ENCODE results near the gene FYN.

FYN gene

DNA sequence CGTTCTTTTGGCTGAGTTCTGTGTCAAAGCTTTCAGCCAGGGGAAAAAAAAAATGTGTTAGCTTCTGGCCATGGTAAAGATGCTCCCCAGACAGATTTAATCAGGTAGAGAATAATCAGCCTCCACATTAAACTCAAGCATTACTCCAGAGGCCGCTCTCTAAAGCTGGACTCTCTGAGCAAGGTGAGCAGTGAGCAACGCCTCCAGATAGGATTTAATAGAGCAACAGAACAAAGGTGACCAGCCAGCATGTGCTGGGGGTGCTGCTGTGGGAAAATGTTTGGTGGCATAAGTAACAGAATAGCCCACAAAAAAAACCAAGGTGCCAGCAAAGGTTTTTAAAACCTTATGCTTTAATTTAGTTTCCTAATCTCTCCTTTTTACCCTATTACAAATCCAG is 164.1 kb downstream of the FYN start:
- in situ Hi-C loops (cut with MboI; ENCODE audit: low pct_unique_long_range_greater_than_20kb, low sequenced_read_pairs), result loop anchor here (10.0 kb wide), 1 partner anchor 326 kb away; no protein-coding TSS in a partner anchor
- no peak for DNase-seq

DNA sequence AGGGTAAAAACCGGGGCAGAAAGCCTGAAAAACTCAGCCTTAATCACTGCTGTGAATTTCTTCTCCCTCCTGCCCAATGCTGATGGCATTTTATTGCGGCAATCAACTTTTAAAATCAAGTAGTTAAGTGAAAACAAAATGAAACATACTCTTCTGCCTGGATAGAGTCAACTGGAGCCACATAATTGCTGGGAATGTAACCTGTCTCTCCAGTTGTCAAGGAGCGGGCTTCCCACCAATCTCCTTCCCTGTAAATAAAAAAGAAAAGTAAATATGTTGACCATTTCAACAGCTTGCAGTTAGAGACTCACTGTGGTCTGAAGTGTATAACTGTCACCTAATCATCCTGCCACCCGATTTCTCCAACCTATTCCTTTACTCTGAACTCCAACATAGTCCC is 165.5 kb downstream of the FYN start:
- no peak for DNase-seq

DNA sequence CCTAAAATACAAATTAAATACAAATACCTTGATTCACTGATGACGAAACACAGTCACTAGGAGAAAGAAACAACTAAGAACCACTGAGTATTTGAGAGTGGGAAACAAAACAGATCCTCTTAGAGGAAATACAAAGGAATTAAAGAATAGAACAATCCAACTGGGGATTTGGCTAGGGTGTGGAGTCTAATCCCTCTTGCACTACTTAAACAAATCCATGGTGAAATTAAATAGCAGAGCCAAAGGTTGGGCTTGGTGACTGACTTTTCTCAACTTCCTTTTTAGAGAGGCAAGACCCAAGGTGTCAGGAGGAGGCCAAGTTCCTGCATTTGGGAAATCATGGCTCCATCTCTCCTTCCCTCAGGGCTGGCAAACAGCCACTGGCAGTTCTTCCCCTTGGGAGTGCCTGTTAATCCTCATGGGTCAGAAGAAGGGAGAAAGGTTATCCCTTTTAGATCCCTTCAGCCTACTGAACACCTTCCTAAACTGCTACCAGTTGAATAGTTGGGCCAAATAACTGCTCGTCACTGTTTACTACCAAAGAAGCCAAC is 166.3 kb downstream of the FYN start:
- peak; percentile 15 for DNase-seq
- in situ Hi-C loops (cut with MboI; ENCODE audit: low pct_unique_long_range_greater_than_20kb, low sequenced_read_pairs), result loop anchor here (10.0 kb wide), 1 partner anchor 328 kb away; no protein-coding TSS in a partner anchor

More for the DNA sequence above, 165.5 kb downstream of the FYN start:
- in situ Hi-C loops (cut with MboI; ENCODE audit: low pct_unique_long_range_greater_than_20kb, low sequenced_read_pairs), result loop anchor here (10.0 kb wide), 1 partner anchor 327 kb away; no protein-coding TSS in a partner anchor

DNA sequence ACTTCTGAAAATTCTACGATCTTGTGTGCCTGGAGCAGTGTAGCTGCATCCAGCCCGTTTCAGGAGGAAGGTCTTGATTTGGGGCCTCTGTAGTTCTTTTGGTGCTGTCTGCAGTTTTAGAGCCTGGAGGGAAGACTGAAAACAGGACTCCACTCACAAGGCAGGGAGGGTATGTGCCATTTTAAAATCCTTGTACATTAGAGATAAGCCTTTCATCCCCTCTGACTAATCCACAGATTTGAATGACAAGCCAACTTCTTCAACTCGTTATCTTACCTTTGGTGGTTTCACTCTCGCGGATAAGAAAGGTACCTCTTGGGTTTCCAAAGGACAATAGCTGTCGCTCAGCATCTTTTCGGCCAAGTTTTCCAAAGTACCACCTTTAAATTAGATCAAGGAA is 169.5 kb downstream of the FYN start:
- DNase-seq, result no peak
- in situ Hi-C loops (cut with MboI; ENCODE audit: low pct_unique_long_range_greater_than_20kb, low sequenced_read_pairs), result loop anchor here (10.0 kb wide), 1 partner anchor 331 kb away; no protein-coding TSS in a partner anchor

DNA sequence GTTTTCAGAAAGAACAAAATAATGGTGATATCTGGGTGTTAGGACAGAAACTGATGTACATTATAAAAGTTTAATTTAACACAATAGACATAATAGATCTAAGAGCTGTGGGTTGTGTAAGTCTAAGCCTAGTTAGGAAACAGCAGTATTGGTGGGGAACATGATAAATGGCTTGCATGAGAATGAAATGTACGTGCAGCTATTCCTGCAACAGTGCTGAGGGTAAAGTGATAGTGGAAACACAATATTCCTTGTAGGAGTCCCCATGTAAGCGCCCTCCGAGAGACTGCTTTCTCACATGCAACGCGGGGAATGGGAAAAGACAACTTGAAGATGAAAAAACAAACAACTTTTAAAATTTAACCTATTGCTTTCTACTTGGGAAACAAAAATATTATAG is 171.0 kb downstream of the FYN start:
- no peak for DNase-seq
- in situ Hi-C loops (cut with MboI; ENCODE audit: low pct_unique_long_range_greater_than_20kb, low sequenced_read_pairs), result loop anchor here (10.0 kb wide), 1 partner anchor 333 kb away; no protein-coding TSS in a partner anchor

DNA sequence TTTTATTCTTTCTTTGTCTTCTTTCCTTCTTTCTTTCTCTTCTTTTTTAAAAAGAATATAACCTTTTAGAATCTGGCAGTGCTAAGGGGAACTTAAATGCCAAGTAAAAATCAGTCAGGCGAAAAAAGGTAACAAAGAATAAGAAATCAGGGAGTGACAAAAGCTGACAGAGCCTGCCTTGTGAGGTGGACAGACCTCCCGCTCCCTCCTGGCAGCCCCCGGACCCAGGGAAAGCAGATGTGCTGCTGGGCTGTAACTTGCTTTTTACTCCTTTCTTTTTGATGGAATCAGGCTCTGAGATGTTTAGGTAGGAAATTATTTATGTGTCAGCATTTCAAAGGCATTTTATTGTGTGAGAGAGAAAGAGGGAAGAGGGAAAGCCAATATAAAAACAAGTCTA is 172.1 kb downstream of the FYN start:
- in situ Hi-C loops (cut with MboI; ENCODE audit: low pct_unique_long_range_greater_than_20kb, low sequenced_read_pairs), result loop anchor here (10.0 kb wide), 1 partner anchor 334 kb away; no protein-coding TSS in a partner anchor
- DNase-seq, result no peak

DNA sequence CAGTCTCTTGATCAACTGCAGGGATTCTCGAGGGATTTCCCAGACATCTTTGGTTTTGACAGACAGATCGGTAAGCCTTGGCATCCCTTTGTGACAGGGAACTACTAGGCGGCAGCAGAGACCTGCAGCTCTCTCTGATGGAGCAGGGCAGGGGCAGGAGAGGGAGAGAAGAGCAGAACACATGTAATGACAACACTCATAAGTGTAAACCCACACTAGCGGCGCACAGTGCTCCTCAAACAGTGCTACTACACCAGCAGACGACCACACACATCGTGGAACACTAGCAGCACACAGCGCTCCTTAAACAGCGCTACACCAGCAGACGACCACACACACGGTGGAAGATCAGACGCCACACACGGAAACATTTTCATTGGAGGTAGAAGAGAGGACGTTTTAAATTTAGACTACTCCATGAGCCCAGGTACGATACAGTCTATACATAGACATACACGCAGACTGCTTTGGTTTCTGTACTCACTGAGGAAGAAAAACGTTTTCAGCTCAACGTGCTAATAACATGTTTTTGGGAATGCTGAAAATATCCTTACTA is 173.0 kb downstream of the FYN start:
- in situ Hi-C loops (cut with MboI; ENCODE audit: low pct_unique_long_range_greater_than_20kb, low sequenced_read_pairs), result loop anchor here (10.0 kb wide), 1 partner anchor 335 kb away; no protein-coding TSS in a partner anchor
- DNase-seq, result no peak

DNA sequence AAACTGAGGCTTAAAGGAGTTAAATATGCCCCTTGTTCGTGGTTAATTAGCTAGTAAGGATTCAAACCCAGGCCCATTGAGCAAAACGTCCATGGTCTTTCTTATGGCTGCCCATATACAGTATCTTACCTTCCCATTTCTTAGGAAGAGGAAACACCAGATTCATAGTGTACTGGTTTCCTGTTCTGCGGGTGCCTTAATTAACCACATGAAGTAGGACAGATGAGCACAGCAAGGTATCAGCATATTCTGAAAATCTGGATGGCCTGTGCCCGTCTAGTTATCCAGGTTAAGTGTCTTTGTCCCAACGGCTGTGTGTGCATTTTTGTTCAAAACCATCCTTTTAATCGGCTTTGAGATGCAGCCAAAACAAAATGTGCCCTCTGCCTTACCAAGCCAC is 174.1 kb downstream of the FYN start:
- peak; percentile 25 for DNase-seq
- in situ Hi-C loops (cut with MboI; ENCODE audit: low pct_unique_long_range_greater_than_20kb, low sequenced_read_pairs), result no loop called here

DNA sequence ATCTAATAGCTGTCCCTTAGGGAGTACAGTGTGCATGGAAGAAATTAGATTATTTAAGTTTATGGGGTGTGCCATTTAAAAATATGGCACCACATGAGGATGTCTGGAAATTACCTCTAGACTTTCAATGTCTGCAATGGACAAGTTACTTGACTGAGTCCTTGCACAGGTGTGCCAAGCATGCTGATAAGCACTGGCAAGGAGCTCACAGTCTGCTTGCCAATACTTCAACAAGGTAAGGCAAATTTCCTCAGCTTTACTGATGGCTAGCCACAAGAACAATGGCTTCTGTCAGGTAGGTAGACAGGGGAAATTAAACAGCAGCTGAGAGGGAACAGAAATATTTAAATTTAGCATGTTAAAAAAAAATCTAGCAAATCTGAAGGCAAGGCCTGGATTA is 176.4 kb downstream of the FYN start:
- in situ Hi-C loops (cut with MboI; ENCODE audit: low pct_unique_long_range_greater_than_20kb, low sequenced_read_pairs), result no loop called here
- DNase-seq, result no peak

DNA sequence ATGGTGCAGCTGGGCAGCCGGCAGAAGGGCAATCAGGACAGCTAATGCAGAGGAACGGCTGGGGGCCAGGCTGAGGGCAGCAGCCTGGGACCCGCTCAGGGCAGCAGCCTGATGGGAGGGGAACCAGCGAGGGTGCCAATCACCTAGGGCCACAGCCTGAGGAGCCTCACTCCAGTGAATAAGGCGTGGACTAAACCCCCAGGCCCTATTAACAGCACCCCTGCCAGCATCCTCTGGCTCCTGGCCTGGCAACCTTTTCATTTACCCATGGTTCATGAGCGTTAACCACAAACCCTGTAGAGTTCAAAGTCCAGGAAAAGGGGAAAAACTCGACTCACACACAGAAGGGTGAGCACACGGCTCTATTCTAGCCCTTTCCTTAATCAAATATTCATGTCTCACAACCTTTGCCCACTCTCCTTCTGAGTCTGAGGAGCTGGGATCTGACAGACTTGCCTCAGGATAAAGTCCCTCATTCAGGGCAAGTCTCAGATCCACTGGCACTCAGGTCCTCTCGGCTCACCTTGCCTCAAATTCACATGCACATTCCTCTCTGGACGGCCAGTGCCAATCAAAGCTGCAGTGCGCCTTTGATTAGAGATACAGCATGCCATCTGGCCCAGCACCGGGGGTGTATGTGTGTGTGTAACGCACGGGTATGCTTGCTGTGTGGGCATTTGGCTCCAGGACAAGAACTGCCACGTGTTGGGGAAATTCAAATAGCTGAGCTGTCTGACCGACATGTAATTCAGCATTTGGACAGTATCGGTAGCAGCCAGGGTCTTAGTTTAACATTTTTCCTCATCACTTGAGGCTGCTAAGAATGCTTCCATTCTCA is 180.7 kb downstream of the FYN start:
- no peak for DNase-seq
- in situ Hi-C loops (cut with MboI; ENCODE audit: low pct_unique_long_range_greater_than_20kb, low sequenced_read_pairs), result no loop called here

DNA sequence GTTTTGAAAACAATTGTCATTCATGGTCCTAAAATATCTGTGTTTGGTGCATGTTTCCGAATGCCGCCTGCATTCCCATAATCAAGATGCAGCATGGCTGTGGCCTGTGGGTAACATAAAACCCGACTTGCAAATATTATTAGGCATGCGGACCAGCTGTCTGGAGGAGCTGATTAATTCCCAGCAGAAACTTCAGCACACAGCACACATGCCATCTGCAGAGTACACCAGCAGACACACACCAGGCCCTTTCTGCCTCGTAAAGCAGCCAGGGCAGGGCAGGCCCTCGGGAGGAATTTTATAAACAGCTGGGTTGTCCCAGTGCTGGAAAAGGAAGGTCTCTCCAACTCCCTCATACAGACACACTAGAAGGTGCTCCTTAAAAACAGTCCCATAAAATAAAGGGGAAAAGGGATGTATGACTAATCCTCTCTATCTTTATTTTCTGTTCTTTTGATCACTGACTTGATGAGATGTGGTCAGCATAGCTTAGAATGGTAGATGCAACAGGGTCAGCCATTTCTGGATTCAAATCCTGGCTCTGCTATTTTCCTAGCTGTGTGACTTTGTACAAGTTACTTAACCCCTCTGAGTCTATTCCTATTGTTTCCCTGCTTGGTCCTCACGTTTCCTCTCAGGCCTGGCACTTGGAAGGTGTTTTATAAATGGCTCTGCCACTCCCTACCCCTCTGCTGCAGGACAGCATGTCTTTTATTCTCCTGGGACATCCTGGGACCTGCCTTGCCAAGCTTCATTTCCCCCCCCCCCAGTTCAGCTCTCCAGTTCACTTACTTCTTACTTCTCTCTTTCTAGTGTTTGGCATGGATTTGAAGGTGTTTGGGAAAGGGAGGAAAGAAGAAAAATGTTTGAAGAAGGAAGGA is 181.7 kb downstream of the FYN start:
- in situ Hi-C loops (cut with MboI; ENCODE audit: low pct_unique_long_range_greater_than_20kb, low sequenced_read_pairs), result no loop called here
- no peak for DNase-seq

DNA sequence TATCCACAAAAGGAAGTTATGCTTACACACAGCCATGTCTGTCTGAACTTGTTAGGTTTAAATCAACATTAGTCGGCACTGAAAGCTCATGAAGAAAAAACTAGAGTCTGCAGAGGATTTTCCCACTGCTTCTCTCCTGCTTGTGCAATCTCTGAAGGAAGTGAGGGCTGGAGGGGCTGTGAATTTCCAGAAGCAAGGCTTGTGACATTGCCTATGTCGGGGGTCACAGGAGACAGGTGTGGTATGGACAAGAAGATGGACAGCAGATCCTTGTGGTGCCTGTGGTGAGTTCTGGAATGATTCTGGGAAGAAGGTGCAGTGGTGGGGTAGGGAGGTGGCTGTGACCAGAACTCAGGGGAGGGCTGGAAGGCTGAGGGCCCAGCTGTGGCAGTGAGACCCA is 183.3 kb downstream of the FYN start:
- in situ Hi-C loops (cut with MboI; ENCODE audit: low pct_unique_long_range_greater_than_20kb, low sequenced_read_pairs), result no loop called here
- DNase-seq, result no peak

DNA sequence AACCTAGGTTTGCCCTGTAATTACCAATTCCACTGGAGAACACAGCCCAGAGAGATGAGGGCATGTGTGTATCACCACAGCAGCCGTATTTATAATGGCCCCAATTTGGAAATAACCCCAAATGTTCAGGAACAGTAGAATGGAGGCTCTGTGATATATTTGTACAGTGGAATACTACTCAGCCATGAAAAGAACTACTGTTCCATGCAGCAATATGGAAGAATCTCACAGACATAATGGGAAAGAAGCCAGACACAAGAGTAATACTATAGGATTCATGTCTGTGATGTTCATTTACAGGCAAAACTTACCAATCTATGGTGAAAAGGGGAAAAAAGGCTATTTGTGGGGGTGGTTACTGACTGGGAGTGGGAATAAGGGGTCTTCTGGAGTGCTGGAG is 183.8 kb downstream of the FYN start:
- in situ Hi-C loops (cut with MboI; ENCODE audit: low pct_unique_long_range_greater_than_20kb, low sequenced_read_pairs), result no loop called here
- DNase-seq, result no peak

DNA sequence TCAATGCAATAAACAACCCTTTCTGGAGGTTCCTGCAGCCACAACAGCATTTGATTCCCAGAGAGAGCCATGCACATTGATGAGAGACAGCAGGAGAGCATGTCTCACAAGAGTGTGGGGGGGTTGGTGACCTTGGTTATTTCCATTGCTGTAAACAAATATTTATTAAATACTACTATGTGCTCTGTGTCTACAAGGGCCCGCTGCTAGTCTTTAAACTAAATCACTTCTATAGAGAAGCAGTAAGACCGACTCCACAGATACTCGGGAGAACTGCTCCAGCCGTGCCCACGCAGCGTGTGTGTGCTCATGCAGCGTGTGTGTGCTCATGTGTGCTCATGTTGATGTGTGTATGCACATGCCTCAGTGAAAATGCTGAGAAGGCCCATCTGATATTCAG is 184.9 kb downstream of the FYN start:
- in situ Hi-C loops (cut with MboI; ENCODE audit: low pct_unique_long_range_greater_than_20kb, low sequenced_read_pairs), result no loop called here
- no peak for DNase-seq

DNA sequence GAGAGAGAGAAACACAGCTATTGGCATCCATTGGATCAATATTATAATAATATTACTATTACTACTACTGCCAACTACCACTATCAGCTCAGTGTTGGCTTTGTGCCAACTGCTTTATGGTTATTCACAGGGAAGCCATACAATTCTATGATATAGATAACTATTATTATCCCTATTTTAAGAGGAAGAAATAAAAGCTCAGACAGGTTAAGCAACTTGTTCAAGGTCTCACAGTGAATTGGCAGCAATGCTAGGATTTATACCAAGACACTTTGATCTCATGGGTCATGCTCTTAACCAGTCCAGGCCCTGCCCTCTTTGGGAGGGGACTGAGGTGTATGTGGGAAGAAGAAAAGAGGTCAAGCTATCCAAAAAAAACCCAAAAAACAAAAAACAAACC is 185.6 kb downstream of the FYN start:
- no peak for DNase-seq
- in situ Hi-C loops (cut with MboI; ENCODE audit: low pct_unique_long_range_greater_than_20kb, low sequenced_read_pairs), result no loop called here

DNA sequence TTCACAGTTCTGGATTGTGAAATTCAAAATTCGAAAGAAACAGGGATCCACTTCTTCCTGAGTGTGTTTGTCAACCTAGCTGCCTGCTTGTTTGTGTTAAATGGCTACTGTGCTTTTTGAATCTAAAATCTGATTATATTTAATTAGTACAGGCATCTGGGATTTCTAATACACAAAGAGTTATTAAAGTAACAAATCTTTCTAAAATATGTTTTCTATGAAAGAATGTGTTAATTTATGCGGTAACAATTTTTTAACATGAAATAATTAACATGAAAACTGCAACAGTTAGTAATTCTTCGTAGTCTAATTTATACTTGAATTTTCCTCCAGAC is 186.4 kb downstream of the FYN start:
- no peak for DNase-seq
- in situ Hi-C loops (cut with MboI; ENCODE audit: low pct_unique_long_range_greater_than_20kb, low sequenced_read_pairs), result no loop called here

DNA sequence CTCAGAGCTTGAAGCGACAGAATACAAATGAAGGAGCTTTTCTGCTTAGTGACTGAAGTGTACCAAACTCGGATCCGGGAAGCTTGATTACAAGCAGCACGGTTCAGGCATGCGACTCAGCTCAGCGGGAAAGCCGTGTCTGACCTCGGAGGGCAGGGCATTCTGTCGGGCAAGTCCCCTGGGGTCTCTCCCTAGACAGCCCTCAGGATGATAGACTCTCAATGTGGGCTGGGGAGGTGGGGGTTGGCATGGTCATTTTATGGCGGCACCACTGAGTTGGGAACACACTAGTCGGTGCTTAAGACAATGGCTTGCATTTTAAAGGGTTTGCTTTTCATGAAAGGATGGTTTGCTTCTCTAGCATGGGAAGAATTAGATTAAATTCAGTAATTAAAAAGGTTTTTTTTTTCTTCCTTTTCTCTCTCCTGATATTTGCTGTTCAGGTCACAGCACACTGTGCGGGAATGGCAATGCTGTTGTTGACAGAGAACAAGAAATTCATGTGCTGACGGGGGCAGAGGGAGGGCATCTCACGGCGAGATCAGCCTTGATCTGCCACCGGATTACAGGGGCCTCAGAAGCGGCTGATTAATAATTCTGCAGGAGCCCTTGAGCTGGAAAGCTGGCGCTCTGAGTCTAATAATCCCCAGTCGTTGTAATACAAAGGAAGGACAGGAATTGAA is 186.9 kb downstream of the FYN start:
- in situ Hi-C loops (cut with MboI; ENCODE audit: low pct_unique_long_range_greater_than_20kb, low sequenced_read_pairs), result no loop called here
- no peak for DNase-seq

DNA sequence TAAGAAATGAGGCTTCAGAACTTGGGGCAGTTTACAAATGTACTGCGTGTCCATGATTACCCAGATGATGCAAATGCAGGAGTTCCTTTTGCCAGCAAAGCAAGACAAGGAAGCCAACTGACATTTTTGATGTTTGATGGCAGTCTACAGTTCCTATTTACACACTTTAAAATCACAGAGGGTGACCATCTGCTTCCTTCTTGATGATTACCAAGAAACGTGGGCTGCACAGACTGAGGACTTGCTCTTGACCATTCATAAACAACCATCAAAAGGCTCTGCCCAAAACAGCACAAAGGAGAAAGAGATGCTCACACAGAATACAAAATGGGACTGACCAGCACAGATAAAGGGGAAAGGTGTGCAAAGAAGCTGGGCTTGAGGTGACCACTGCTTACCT is 187.7 kb downstream of the FYN start:
- in situ Hi-C loops (cut with MboI; ENCODE audit: low pct_unique_long_range_greater_than_20kb, low sequenced_read_pairs), result no loop called here

DNA sequence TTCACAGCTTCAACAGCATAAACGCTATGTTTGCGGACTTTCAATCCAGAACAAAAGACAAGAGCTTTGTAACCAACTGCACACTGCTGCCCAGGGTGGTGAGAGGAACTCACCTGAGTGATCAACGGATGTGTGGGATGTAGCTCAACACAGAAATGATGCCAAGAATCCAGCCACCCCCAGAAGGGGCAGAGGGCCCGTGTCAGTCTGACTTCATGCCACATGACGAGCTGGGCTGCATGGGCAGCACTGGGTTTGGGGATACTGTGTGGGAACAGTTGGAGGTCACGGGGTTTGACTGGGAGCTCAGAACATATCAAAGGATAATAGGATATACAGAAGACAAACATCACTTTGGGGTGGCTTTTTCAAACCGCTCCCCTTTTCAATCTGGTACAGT is 188.2 kb downstream of the FYN start:
- in situ Hi-C loops (cut with MboI; ENCODE audit: low pct_unique_long_range_greater_than_20kb, low sequenced_read_pairs), result no loop called here

More for the DNA sequence above, 187.7 kb downstream of the FYN start:
- DNase-seq, result peak; percentile 9

More for the DNA sequence above, 188.2 kb downstream of the FYN start:
- no peak for DNase-seq
